Kidney (tissue), 14 donors: ENCODE data around the gene BMP8B. TPM values are rescaled to one million over a fixed set of nuclear protein-coding genes. Genes with fewer than 3 reads are reported as not detected.

Experiments
- DNase-seq, 5 donors: peaks; one replicate each; pipeline ENCODE4 v3.0.0-alpha.2; 2013 to 2020
- FAIRE-seq: peaks from 2 replicates; lab custom pipeline; 2012; peaks lifted over from hg19 to GRCh38; lab: Jason Lieb, UNC
- H3K27ac ChIP-seq, 2 donors: one replicate each; pipeline ENCODE4 v1.7.0; 2013; ENCODE audit warnings: low read depth in 2 of 2, low read length in 2 of 2, inconsistent platforms in 1 of 2
- H3K27me3 ChIP-seq: one replicate; pipeline ENCODE4 v1.7.1; 2013; ENCODE audit warnings: low read length, inconsistent platforms; ENCODE audit not compliant: control insufficient read depth, insufficient read depth
- H3K36me3 ChIP-seq, 3 donors: one replicate each; pipeline versions ENCODE4 v1.7.0 to v1.7.1; 2013; ENCODE audit warnings: low read length in 3 of 3, control low read depth in 1 of 3, inconsistent platforms in 1 of 3; ENCODE audit not compliant: insufficient read depth in 3 of 3, control insufficient read depth in 2 of 3
- H3K4me1 ChIP-seq, 3 donors: one replicate each; pipeline versions ENCODE4 v1.7.0 to v1.7.1; 2013; ENCODE audit warnings: low read length in 3 of 3, inconsistent platforms in 1 of 3, low read depth in 1 of 3; ENCODE audit not compliant: control insufficient read depth in 2 of 3, insufficient read depth in 2 of 3
- H3K4me3 ChIP-seq, 3 donors: one replicate each; pipeline versions ENCODE4 v1.7.0 to v1.8.1; 2013; ENCODE audit warnings: low read length in 3 of 3, control low read depth in 1 of 3, inconsistent platforms in 1 of 3
- H3K9ac ChIP-seq, 3 donors: one replicate each; pipeline versions ENCODE4 v1.7.0 to v1.7.1; 2013; ENCODE audit warnings: low read length in 3 of 3, control low read depth in 1 of 3, inconsistent platforms in 1 of 3
- H3K9me3 ChIP-seq, 3 donors: one replicate each; pipeline versions ENCODE4 v1.7.0 to v1.7.1; 2013; ENCODE audit warnings: low read length in 3 of 3, control low read depth in 1 of 3, inconsistent platforms in 1 of 3; ENCODE audit not compliant: control insufficient read depth in 2 of 3, insufficient read depth in 1 of 3
- intact Hi-C: fragments of 100-400 bp; cut with DNase I; formaldehyde crosslinking; loops from one replicate; pipeline ENCODE4 v1.11.1; 2022
- polyA plus RNA-seq: library from polyadenylated mRNA; stranded (reverse); fragments of 350-450 nt; fragmentation: Illumina TruSeq; extraction: RNeasy Lipid Tissue Mini Kit (QIAGEN cat#74804); gene quantifications from one replicate; pipeline ENCODE4 v1.2.3, GENCODE V29; 2014; ENCODE audit warnings: low read depth, low replicate concordance; ENCODE audit not compliant: insufficient read depth
- total RNA-seq: library from RNA; stranded (reverse); fragmentation: NEBNext Ultra II Directional; extraction: Animal tissue kit (Norgen Biotek cat#: 25700); gene quantifications from one replicate; pipeline ENCODE4 v1.2.1, GENCODE V29; 2021
- TF ChIP-seq, protein P1 (sequence below): IDR thresholded peaks from 3 replicates; pipeline ENCODE4 v1.5.1; 2012; ENCODE audit warnings: mild to moderate bottlenecking, moderate library complexity, borderline replicate concordance; ENCODE audit not compliant: insufficient read depth; ENCODE audit errors: extremely low read depth
- donor health status: control.
- donor health status: control.
- donor health status: control.
- donor health status: control.
- donor health status: control.
- donor health status: DM: yes; HTN: yes; CAD: no.
- donor health status: Normal renal cell carcinoma (clear cell type).

Gene BMP8B
- total and polyA plus RNA-seq, 2 donors from 2014 or later = 0.34 to 4.9 TPM

DNA sequence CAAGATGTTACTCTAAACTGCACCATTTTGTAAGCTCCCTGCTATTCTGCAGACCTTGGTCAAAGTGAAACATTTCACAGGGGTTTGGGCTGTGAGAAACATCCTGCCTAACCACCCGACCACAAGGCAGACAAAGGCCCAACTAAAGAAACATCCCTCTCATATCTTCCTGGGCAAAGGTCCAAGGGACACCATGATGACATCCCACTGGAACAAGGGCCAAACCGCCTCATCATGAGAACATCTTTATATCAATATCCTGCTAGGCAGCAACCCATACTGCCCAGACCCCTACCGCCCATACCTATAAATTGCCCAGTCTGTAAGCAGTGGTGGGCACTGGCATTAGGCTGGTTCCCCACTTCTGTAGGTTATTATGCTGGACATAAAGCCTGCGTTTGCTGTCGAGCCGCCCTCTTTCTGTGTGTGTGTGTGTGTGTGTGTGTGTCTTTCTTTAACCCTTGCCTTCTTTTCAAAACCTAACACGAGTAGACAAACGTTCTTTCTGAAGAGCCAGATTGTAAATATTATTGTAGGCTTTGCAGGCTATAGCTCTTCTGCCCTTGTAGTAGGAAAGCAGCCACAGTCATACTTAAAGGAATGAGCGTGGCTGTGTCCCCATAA, 51.0 kb downstream of the BMP8B start:
- DNase-seq (no peak), FAIRE-seq (no peak)
- Histone ChIP-seq H3K9me3 (no peaks in the 10 kb centered on the region), H3K36me3 (peaks cover 0 to 9% (median 5%) of the 10 kb centered on the region in 3 donors), H3K4me3 (no peak overlapping the region), H3K27ac (no peak overlapping the region), H3K4me1 (peaks cover 0 to 4% (median 3%) of the 10 kb centered on the region in 3 donors), H3K27me3 (peaks cover 5% of the 10 kb centered on the region), H3K9ac (no peak overlapping the region)
- intact Hi-C loops = no loop called here
- TF ChIP-seq, protein P1, sequence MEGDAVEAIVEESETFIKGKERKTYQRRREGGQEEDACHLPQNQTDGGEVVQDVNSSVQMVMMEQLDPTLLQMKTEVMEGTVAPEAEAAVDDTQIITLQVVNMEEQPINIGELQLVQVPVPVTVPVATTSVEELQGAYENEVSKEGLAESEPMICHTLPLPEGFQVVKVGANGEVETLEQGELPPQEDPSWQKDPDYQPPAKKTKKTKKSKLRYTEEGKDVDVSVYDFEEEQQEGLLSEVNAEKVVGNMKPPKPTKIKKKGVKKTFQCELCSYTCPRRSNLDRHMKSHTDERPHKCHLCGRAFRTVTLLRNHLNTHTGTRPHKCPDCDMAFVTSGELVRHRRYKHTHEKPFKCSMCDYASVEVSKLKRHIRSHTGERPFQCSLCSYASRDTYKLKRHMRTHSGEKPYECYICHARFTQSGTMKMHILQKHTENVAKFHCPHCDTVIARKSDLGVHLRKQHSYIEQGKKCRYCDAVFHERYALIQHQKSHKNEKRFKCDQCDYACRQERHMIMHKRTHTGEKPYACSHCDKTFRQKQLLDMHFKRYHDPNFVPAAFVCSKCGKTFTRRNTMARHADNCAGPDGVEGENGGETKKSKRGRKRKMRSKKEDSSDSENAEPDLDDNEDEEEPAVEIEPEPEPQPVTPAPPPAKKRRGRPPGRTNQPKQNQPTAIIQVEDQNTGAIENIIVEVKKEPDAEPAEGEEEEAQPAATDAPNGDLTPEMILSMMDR = no peak

DNA sequence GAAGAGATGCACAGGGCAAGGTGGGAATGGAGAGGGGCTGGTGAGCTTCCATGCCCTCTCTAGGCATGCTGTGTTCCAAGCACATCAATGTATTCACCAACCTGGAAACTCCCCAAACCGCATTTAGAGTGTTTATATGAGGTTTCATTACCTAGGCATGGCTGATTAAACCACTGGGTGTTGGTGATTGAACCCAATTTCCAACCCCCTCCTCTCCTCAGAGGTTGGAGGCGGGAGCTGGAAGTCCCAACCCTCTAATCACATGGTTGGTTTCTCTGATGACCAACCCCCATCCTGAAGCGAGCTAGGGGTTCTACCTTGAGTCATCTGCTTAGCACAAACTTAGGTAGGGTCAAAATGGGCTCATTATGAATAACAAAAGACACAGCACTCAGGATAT, 52.9 kb downstream of the BMP8B start:
- peaks cover 0 to 4% (median 3%) of the 10 kb centered on the region in 3 donors for H3K4me1 ChIP-seq
- FAIRE-seq (no peak), DNase-seq (no peak)
- H3K9me3 ChIP-seq = no peaks in the 10 kb centered on the region
- H3K36me3 ChIP-seq = no peaks in the 10 kb centered on the region
- H3K27me3 ChIP-seq = peaks cover 7% of the 10 kb centered on the region
- intact Hi-C loops = no loop called here
- TF ChIP-seq, protein P1 = no peak
- no peak overlapping the region for H3K27ac ChIP-seq
- no peak overlapping the region for H3K9ac ChIP-seq
- no peak overlapping the region for H3K4me3 ChIP-seq

DNA sequence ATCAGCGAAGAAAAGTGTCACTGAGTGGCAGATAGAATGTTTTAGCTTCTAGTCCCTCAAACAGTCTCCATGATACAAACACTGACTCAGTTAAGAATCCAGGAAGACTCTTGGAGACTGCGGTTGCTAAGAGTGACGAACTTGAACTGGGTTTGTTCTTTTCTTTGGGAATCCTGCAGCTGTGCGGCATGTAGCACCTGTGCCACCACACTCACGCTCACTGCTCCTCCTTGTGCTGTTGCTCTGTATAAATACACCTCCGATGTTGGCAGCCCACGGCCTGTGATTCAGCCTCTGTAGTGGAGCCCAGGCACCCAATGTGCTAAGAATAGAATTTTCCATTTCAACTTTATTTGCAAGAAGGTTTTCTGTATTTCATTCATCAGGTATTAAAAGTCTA, 55.5 kb downstream of the BMP8B start:
- H3K9ac ChIP-seq = no peak overlapping the region
- DNase-seq (no peak), FAIRE-seq (no peak)
- no peak overlapping the region for H3K27ac ChIP-seq
- TF ChIP-seq, protein P1 = no peak
- no peak overlapping the region for H3K4me3 ChIP-seq
- intact Hi-C loops = no loop called here
- H3K9me3 ChIP-seq = no peaks in the 10 kb centered on the region
- no peaks in the 10 kb centered on the region for H3K36me3 ChIP-seq
- H3K4me1 ChIP-seq = no peaks in the 10 kb centered on the region
- peaks cover 10% of the 10 kb centered on the region for H3K27me3 ChIP-seq

DNA sequence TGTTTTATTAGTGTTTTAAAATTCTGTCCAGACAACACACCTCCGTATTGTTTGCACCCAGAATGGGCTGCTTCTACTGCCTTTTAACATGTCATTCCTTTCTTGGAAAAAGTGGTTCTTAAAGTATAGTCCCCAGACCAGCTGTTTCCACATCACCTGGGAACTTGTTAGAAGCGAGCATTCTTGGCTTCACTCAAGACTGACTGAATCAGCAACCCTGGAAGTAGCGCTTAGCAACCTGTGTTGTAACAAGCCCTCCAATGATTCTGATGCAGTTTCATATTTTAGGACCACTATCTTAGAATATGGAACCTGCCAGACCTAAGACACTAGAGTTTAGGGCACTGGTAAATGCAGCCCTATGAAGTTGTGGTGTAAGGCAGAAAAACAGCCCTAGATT, 55.9 kb downstream of the BMP8B start:
- TF ChIP-seq, protein P1 = no peak
- Histone ChIP-seq H3K4me1 (no peaks in the 10 kb centered on the region), H3K27me3 (peaks cover 14% of the 10 kb centered on the region), H3K4me3 (no peak overlapping the region), H3K9ac (no peak overlapping the region), H3K9me3 (no peaks in the 10 kb centered on the region), H3K36me3 (no peaks in the 10 kb centered on the region), H3K27ac (no peak overlapping the region)
- intact Hi-C loops = no loop called here
- DNase-seq (no peak), FAIRE-seq (no peak)
